ENCODE measurements around the gene ACTR3. TPM values are rescaled to one million over a fixed set of nuclear protein-coding genes. Genes with fewer than 3 reads are reported as not detected.

Gene ACTR3
- total and polyA plus RNA-seq, 4 donors: 35.5 to 260 (median 184) TPM

DNA sequence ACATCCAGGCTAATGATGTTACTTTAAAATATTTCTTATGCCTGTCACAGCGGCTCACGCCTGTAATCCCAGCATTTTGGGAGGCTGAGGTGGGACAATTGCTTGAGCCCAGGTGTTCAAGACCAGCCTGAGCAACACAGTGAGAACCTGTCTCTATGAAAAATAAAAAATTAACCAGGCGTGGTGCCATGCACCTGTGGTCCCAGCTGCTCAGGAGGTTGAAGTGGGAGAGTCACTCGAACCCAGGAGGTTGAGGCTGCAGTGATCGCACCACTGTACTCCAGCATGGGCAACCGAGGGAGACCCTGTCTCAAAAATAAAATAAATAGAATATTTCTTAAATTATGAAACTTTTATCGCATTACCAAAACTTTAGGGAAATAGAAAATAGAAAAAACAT is 28.1 kb upstream of the ACTR3 start:
- ATAC-seq (ENCODE audit: insufficient read depth, low FRiP score) (no peak), DNase-seq (no peak)
- H3K9ac ChIP-seq (ENCODE audit: insufficient read depth in 1 of 2, low read length in 2 of 2): no peak overlapping the region
- no peaks in the 10 kb centered on the region for H3K9me3 ChIP-seq (ENCODE audit: control insufficient read depth in 4 of 4, insufficient read depth in 3 of 4, low read length in 3 of 4)
- TF ChIP-seq, protein P1, sequence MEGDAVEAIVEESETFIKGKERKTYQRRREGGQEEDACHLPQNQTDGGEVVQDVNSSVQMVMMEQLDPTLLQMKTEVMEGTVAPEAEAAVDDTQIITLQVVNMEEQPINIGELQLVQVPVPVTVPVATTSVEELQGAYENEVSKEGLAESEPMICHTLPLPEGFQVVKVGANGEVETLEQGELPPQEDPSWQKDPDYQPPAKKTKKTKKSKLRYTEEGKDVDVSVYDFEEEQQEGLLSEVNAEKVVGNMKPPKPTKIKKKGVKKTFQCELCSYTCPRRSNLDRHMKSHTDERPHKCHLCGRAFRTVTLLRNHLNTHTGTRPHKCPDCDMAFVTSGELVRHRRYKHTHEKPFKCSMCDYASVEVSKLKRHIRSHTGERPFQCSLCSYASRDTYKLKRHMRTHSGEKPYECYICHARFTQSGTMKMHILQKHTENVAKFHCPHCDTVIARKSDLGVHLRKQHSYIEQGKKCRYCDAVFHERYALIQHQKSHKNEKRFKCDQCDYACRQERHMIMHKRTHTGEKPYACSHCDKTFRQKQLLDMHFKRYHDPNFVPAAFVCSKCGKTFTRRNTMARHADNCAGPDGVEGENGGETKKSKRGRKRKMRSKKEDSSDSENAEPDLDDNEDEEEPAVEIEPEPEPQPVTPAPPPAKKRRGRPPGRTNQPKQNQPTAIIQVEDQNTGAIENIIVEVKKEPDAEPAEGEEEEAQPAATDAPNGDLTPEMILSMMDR (IDR thresholded peaks at IDR 0.05; ENCODE audit: control extremely low read depth, extremely low read depth): no peak
- H3K4me1 ChIP-seq (ENCODE audit: control insufficient read depth in 5 of 5, insufficient read depth in 5 of 5, low read length in 5 of 5): peaks cover 0 to 2% (median 0%) of the 10 kb centered on the region in 5 donors
- no peak overlapping the region for H3K4me3 ChIP-seq
- 92% methylated on average over 7 of the region's 7 CpGs for WGBS, 2 donors
- no peak overlapping the region for H3K27ac ChIP-seq (ENCODE audit: low read depth in 1 of 2, low read length in 1 of 2)
- no peaks in the 10 kb centered on the region for H3K27me3 ChIP-seq (ENCODE audit: control insufficient read depth in 3 of 3, insufficient read depth in 3 of 3, low read length in 2 of 3)
- H3K36me3 ChIP-seq (ENCODE audit: control insufficient read depth in 4 of 4, insufficient read depth in 4 of 4, low read length in 4 of 4): no peaks in the 10 kb centered on the region

DNA sequence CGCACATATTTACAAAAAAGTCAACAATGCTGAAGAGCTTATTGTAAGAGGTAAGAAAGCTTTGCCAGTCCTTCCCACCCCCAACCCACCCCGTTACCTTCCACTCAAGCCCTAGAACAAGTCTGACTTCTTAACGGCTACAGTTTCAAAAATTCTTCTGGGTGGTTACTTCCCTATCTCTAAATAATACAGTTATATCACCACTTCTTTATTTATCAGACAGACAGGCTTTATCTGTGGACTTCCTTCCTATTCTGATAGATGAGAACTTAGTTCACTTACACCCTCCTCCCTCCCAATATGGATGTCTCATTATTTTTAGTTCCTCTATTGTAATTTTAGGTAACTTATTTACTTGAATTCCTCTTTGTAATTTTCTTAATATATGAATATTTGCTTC is 26.7 kb upstream of the ACTR3 start:
- no peak overlapping the region for H3K4me3 ChIP-seq
- ATAC-seq (ENCODE audit: insufficient read depth, low FRiP score): no peak
- no peaks in the 10 kb centered on the region for H3K27me3 ChIP-seq (ENCODE audit: control insufficient read depth in 3 of 3, insufficient read depth in 3 of 3, low read length in 2 of 3)
- peaks cover 0 to 2% (median 0%) of the 10 kb centered on the region in 5 donors for H3K4me1 ChIP-seq (ENCODE audit: control insufficient read depth in 5 of 5, insufficient read depth in 5 of 5, low read length in 5 of 5)
- no peak for DNase-seq
- no peaks in the 10 kb centered on the region for H3K36me3 ChIP-seq (ENCODE audit: control insufficient read depth in 4 of 4, insufficient read depth in 4 of 4, low read length in 4 of 4)
- H3K9ac ChIP-seq (ENCODE audit: insufficient read depth in 1 of 2, low read length in 2 of 2): no peak overlapping the region
- H3K9me3 ChIP-seq (ENCODE audit: control insufficient read depth in 4 of 4, insufficient read depth in 3 of 4, low read length in 3 of 4): no peaks in the 10 kb centered on the region
- TF ChIP-seq, protein P1 (IDR thresholded peaks at IDR 0.05; ENCODE audit: control extremely low read depth, extremely low read depth): no peak
- 13 to 17% methylated on average over 3 of the region's 3 CpGs for WGBS, 2 donors
- H3K27ac ChIP-seq (ENCODE audit: low read depth in 1 of 2, low read length in 1 of 2): no peak overlapping the region

DNA sequence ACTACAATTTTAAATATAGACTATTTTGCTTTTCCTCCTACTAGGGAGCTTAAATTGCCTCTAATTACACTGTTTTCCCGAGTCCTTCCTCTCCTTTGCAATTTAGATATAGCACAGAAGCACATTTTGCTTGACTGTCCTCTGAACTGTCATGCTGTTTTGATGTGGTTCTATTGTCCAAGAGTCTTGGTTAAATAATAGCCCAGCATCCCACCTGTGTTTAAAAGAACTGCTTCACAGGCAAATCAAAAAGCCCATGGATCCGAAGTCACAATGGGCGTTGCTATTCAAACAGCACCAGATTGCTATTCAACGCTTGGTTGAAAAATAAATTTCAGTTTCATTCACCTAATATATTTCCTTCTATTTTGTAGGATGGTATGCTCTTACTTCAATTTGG is 22.3 kb upstream of the ACTR3 start:
- Histone ChIP-seq H3K9ac (ENCODE audit: insufficient read depth in 1 of 2, low read length in 2 of 2) (no peak overlapping the region), H3K4me3 (no peak overlapping the region), H3K4me1 (ENCODE audit: control insufficient read depth in 5 of 5, insufficient read depth in 5 of 5, low read length in 5 of 5) (no peaks in the 10 kb centered on the region), H3K36me3 (ENCODE audit: control insufficient read depth in 4 of 4, insufficient read depth in 4 of 4, low read length in 4 of 4) (no peaks in the 10 kb centered on the region), H3K27me3 (ENCODE audit: control insufficient read depth in 3 of 3, insufficient read depth in 3 of 3, low read length in 2 of 3) (no peaks in the 10 kb centered on the region), H3K27ac (ENCODE audit: low read depth in 1 of 2, low read length in 1 of 2) (no peak overlapping the region), H3K9me3 (ENCODE audit: control insufficient read depth in 4 of 4, insufficient read depth in 3 of 4, low read length in 3 of 4) (no peaks in the 10 kb centered on the region)
- 83 to 90% methylated on average over 4 of the region's 4 CpGs for WGBS, 2 donors
- DNase-seq (no peak), ATAC-seq (ENCODE audit: insufficient read depth, low FRiP score) (no peak)
- TF ChIP-seq, protein P1 (IDR thresholded peaks at IDR 0.05; ENCODE audit: control extremely low read depth, extremely low read depth): no peak

GRCh38 chr2:113869253-113869652 is 20.6 kb upstream of the ACTR3 start:
- TF ChIP-seq, protein P1 (IDR thresholded peaks at IDR 0.05; ENCODE audit: control extremely low read depth, extremely low read depth): no peak
- 92 to 97% methylated on average over 1 of the region's 1 CpG for WGBS, 2 donors
- DNase-seq (no peak), ATAC-seq (ENCODE audit: insufficient read depth, low FRiP score) (no peak)
- Histone ChIP-seq H3K4me3 (no peak overlapping the region), H3K9ac (ENCODE audit: insufficient read depth in 1 of 2, low read length in 2 of 2) (no peak overlapping the region), H3K4me1 (ENCODE audit: control insufficient read depth in 5 of 5, insufficient read depth in 5 of 5, low read length in 5 of 5) (peaks cover 0 to 1% (median 0%) of the 10 kb centered on the region in 5 donors), H3K27me3 (ENCODE audit: control insufficient read depth in 3 of 3, insufficient read depth in 3 of 3, low read length in 2 of 3) (no peaks in the 10 kb centered on the region), H3K9me3 (ENCODE audit: control insufficient read depth in 4 of 4, insufficient read depth in 3 of 4, low read length in 3 of 4) (no peaks in the 10 kb centered on the region), H3K36me3 (ENCODE audit: control insufficient read depth in 4 of 4, insufficient read depth in 4 of 4, low read length in 4 of 4) (no peaks in the 10 kb centered on the region), H3K27ac (ENCODE audit: low read depth in 1 of 2, low read length in 1 of 2) (no peak overlapping the region)

Measured in lung (tissue), 12 donors.